ENCODE measurements around the gene APOL3. TPM values are rescaled to one million over a fixed set of nuclear protein-coding genes. Genes with fewer than 3 reads are reported as not detected.
A peak's percentile ranks its signal among the peaks of the same experiment; 100 is the strongest.
"Not testable (repeated sequence)": the region's sequence is repeated elsewhere in the genome, so short reads cannot be mapped to it uniquely, and the experiment has no call there.

Gene APOL3
- total and polyA plus RNA-seq, 4 donors = 3.0 to 15.1 (median 5.6) TPM

- Histone ChIP-seq H3K9me3 (ENCODE audit: control insufficient read depth, insufficient read depth, low read length) (no peaks in the 10 kb centered on the region), H3K27ac (ENCODE audit: low read depth, low read length) (no peak overlapping the region), H3K4me1 (ENCODE audit: control insufficient read depth, insufficient read depth, low read length) (peaks cover 25% of the 10 kb centered on the region), H3K4me3 (ENCODE audit: low read depth, low read length) (no peak overlapping the region), H3K36me3 (ENCODE audit: control insufficient read depth, insufficient read depth, low read length) (no peaks in the 10 kb centered on the region), H3K27me3 (ENCODE audit: control insufficient read depth, insufficient read depth, low read length) (no peaks in the 10 kb centered on the region)
- WGBS (ENCODE audit: insufficient coverage) = 52% methylated on average over 4 of the region's 5 CpGs
- peak in 2 of 6 donors; percentile 59 to 67 for DNase-seq (ENCODE audit: low read depth in 4 of 6, low spot score in 6 of 6)
These were observed 34.4 kb upstream of the APOL3 start for GRCh38 chr22:36194971-36195370.

DNA sequence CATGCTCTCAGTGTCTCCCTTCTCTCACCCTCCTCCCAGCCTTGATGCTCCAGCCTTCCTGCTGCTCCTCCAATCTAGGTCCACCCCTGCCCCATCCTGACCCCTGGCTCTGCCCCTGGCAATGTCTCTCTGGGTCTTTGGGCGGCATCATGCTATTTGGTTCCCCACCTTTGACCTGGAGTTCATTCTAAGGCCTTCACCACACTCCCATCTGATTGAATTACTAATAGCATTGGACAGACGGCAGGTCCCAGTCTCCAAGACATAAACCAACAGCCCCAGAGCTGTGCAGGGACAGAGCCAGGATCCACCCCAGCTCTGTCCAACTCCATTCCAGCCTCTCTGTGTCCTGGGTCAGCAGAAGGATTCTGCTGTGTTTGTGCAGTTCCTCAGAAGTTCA, 33.8 kb upstream of the APOL3 start:
- Histone ChIP-seq H3K27me3 (ENCODE audit: control insufficient read depth, insufficient read depth, low read length) (no peaks in the 10 kb centered on the region), H3K27ac (ENCODE audit: low read depth, low read length) (no peak overlapping the region), H3K9me3 (ENCODE audit: control insufficient read depth, insufficient read depth, low read length) (no peaks in the 10 kb centered on the region), H3K4me1 (ENCODE audit: control insufficient read depth, insufficient read depth, low read length) (peaks cover 25% of the 10 kb centered on the region), H3K36me3 (ENCODE audit: control insufficient read depth, insufficient read depth, low read length) (no peaks in the 10 kb centered on the region), H3K4me3 (ENCODE audit: low read depth, low read length) (no peak overlapping the region)
- WGBS (ENCODE audit: insufficient coverage) = 76% methylated on average over 2 of the region's 2 CpGs
- DNase-seq (ENCODE audit: low read depth in 4 of 6, low spot score in 6 of 6) = no peak

GRCh38 chr22:36193577-36193976, 33.0 kb upstream of the APOL3 start:
- Histone ChIP-seq H3K36me3 (ENCODE audit: control insufficient read depth, insufficient read depth, low read length) (no peaks in the 10 kb centered on the region), H3K9me3 (ENCODE audit: control insufficient read depth, insufficient read depth, low read length) (no peaks in the 10 kb centered on the region), H3K27ac (ENCODE audit: low read depth, low read length) (no peak overlapping the region), H3K4me1 (ENCODE audit: control insufficient read depth, insufficient read depth, low read length) (peaks cover 23% of the 10 kb centered on the region), H3K27me3 (ENCODE audit: control insufficient read depth, insufficient read depth, low read length) (no peaks in the 10 kb centered on the region), H3K4me3 (ENCODE audit: low read depth, low read length) (no peak overlapping the region)
- no peak for DNase-seq (ENCODE audit: low read depth in 4 of 6, low spot score in 6 of 6)
- 56% methylated on average over 3 of the region's 3 CpGs for WGBS (ENCODE audit: insufficient coverage)

- H3K27ac ChIP-seq (ENCODE audit: low read depth, low read length) = no peak overlapping the region
- peaks cover 20% of the 10 kb centered on the region for H3K4me1 ChIP-seq (ENCODE audit: control insufficient read depth, insufficient read depth, low read length)
- H3K36me3 ChIP-seq (ENCODE audit: control insufficient read depth, insufficient read depth, low read length) = no peaks in the 10 kb centered on the region
- no peak overlapping the region for H3K4me3 ChIP-seq (ENCODE audit: low read depth, low read length)
- H3K9me3 ChIP-seq (ENCODE audit: control insufficient read depth, insufficient read depth, low read length) = no peaks in the 10 kb centered on the region
- DNase-seq (ENCODE audit: low read depth in 4 of 6, low spot score in 6 of 6) = no peak
- 90% methylated on average over 3 of the region's 3 CpGs for whole genome bisulfite sequencing (ENCODE audit: insufficient coverage)
- H3K27me3 ChIP-seq (ENCODE audit: control insufficient read depth, insufficient read depth, low read length) = no peaks in the 10 kb centered on the region
These were observed 32.6 kb upstream of the APOL3 start for GRCh38 chr22:36193171-36193570.

GRCh38 chr22:36192542-36192941, 32.0 kb upstream of the APOL3 start:
- Histone ChIP-seq H3K4me3 (ENCODE audit: low read depth, low read length) (no peak overlapping the region), H3K27ac (ENCODE audit: low read depth, low read length) (no peak overlapping the region), H3K36me3 (ENCODE audit: control insufficient read depth, insufficient read depth, low read length) (no peaks in the 10 kb centered on the region), H3K4me1 (ENCODE audit: control insufficient read depth, insufficient read depth, low read length) (peaks cover 15% of the 10 kb centered on the region), H3K27me3 (ENCODE audit: control insufficient read depth, insufficient read depth, low read length) (no peaks in the 10 kb centered on the region), H3K9me3 (ENCODE audit: control insufficient read depth, insufficient read depth, low read length) (no peaks in the 10 kb centered on the region)
- 40% methylated on average over 4 of the region's 4 CpGs for WGBS (ENCODE audit: insufficient coverage)
- no peak for DNase-seq (ENCODE audit: low read depth in 4 of 6, low spot score in 6 of 6)

DNA sequence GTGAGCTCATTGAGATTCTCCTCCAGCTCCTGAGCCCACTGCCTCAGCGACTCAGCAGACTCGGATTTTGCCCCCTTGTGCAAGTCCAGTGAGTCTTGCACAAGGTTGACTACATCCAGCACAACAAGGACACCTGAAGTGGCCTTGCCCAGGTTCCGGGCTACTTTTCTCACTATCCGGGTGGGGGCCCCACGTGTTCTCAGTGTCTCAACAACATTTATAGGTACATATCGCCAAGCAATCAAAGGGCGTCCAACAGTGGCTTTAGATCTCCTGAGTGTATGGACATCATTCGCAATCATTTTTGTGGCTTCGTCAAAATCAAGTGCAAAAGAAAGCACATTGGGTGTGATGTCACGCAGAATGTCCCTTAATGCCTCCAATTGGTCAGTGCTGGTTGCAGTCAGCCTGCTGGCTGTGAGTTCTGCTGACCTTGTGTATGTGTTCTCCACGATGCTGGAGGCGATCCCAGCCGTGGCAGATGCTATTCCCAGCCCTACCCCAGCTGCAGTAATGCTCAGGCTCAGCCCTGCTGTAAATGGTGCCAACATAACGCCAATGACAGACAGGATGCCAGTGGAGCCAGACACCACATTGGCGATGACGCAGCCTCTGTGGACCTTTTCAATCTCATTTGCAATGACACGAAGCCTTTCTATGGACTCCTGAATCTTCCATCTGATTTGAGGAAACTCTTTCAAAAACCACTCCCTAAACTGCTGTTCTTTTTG, 30.7 kb upstream of the APOL3 start:
- DNase-seq (ENCODE audit: low read depth in 4 of 6, low spot score in 6 of 6) = peak in 2 of 6 donors; percentile 71 to 78
- Histone ChIP-seq H3K27ac (ENCODE audit: low read depth, low read length) (no peak overlapping the region), H3K4me3 (ENCODE audit: low read depth, low read length) (no peak overlapping the region), H3K9me3 (ENCODE audit: control insufficient read depth, insufficient read depth, low read length) (no peaks in the 10 kb centered on the region), H3K27me3 (ENCODE audit: control insufficient read depth, insufficient read depth, low read length) (no peaks in the 10 kb centered on the region), H3K36me3 (ENCODE audit: control insufficient read depth, insufficient read depth, low read length) (no peaks in the 10 kb centered on the region), H3K4me1 (ENCODE audit: control insufficient read depth, insufficient read depth, low read length) (peaks cover 3% of the 10 kb centered on the region)
- WGBS (ENCODE audit: insufficient coverage) = 66% methylated on average over 16 of the region's 17 CpGs

- not testable (repeated sequence) for DNase-seq (ENCODE audit: low read depth in 4 of 6, low spot score in 6 of 6); H3K27ac ChIP-seq (ENCODE audit: low read depth, low read length); H3K36me3 ChIP-seq (ENCODE audit: control insufficient read depth, insufficient read depth, low read length); H3K9me3 ChIP-seq (ENCODE audit: control insufficient read depth, insufficient read depth, low read length); H3K27me3 ChIP-seq (ENCODE audit: control insufficient read depth, insufficient read depth, low read length); H3K4me1 ChIP-seq (ENCODE audit: control insufficient read depth, insufficient read depth, low read length); H3K4me3 ChIP-seq (ENCODE audit: low read depth, low read length)
- WGBS (ENCODE audit: insufficient coverage) = 92% methylated on average over 3 of the region's 6 CpGs
These were observed 27.3 kb upstream of the APOL3 start for GRCh38 chr22:36187862-36188261.

DNA sequence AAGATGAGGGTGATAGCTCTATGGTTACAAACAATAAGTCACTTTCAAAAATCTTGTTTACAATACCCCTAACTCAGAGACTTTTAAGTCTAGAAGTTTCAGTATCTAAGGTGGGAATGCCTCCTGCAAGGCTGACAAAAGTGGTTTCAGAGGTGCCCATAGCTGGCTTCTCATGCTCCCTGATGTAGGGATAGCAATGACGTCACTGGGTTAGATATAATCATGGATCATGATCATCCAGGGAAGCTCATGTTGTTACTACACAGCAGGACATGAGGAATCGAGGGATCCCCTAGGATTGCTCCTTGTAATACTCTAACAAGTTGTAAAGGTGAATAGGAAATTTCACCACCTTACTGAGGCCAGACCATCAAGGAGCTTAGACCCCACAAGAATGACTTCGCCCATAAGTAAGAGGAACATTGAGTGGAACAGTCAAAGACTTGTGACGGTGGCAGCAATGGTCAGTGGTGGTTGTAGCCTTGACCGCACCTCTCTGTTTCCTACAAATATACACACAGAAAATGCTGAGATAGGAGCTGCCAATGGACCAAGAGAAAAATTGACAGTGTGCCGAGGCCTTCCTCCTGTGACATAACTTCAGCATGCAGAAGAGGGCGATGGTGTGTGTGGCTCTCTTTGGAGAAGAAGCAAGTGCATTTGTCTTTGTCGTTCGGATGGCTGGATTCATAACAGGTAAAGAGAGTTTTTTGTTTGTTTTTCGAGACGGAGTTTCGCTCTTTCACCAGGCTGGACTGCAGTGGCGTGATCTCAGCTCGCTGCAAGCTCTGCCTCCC, 25.5 kb upstream of the APOL3 start:
- no peak overlapping the region for H3K4me3 ChIP-seq (ENCODE audit: low read depth, low read length)
- H3K36me3 ChIP-seq (ENCODE audit: control insufficient read depth, insufficient read depth, low read length) = no peaks in the 10 kb centered on the region
- DNase-seq (ENCODE audit: low read depth in 4 of 6, low spot score in 6 of 6) = no peak
- H3K27ac ChIP-seq (ENCODE audit: low read depth, low read length) = no peak overlapping the region
- H3K9me3 ChIP-seq (ENCODE audit: control insufficient read depth, insufficient read depth, low read length) = no peaks in the 10 kb centered on the region
- 88% methylated on average over 10 of the region's 14 CpGs for WGBS (ENCODE audit: insufficient coverage)
- no peaks in the 10 kb centered on the region for H3K27me3 ChIP-seq (ENCODE audit: control insufficient read depth, insufficient read depth, low read length)
- H3K4me1 ChIP-seq (ENCODE audit: control insufficient read depth, insufficient read depth, low read length) = peaks cover 7% of the 10 kb centered on the region

- peak in 2 of 6 donors; percentile 34 to 89 for DNase-seq (ENCODE audit: low read depth in 4 of 6, low spot score in 6 of 6)
- WGBS (ENCODE audit: insufficient coverage) = 55% methylated on average over 8 of the region's 10 CpGs
- no peaks in the 10 kb centered on the region for H3K27me3 ChIP-seq (ENCODE audit: control insufficient read depth, insufficient read depth, low read length)
- H3K36me3 ChIP-seq (ENCODE audit: control insufficient read depth, insufficient read depth, low read length) = no peaks in the 10 kb centered on the region
- no peak overlapping the region for H3K27ac ChIP-seq (ENCODE audit: low read depth, low read length)
- H3K9me3 ChIP-seq (ENCODE audit: control insufficient read depth, insufficient read depth, low read length) = no peaks in the 10 kb centered on the region
- H3K4me1 ChIP-seq (ENCODE audit: control insufficient read depth, insufficient read depth, low read length) = peaks cover 7% of the 10 kb centered on the region
- H3K4me3 ChIP-seq (ENCODE audit: low read depth, low read length) = no peak overlapping the region
These were observed 24.0 kb upstream of the APOL3 start for GRCh38 chr22:36184433-36185025.

Data from spinal cord (tissue), 10 donors.